Mesothelial cell of epicardium (in vitro differentiated cells): ENCODE data around the gene FUT7. TPM values are rescaled to one million over a fixed set of nuclear protein-coding genes. Genes with fewer than 3 reads are reported as not detected.
"Not testable (repeated sequence)": the region's sequence is repeated elsewhere in the genome, so short reads cannot be mapped to it uniquely, and the experiment has no call there.

Source experiments
- DNase-seq, 2 experiments: peaks; one replicate each; pipeline ENCODE4 v3.0.0; 2021; ENCODE audit warnings: low spot score in 2 of 2; ENCODE audit not compliant: unreplicated experiment in 2 of 2
- H3K27ac Mint-ChIP-seq: 2 replicates; pipeline ENCODE4 v1.8.0; 2021; ENCODE audit warnings: mixed read lengths
- H3K27me3 Mint-ChIP-seq: 2 replicates; pipeline ENCODE4 v1.8.0; 2021; ENCODE audit warnings: low read depth, mixed read lengths
- H3K36me3 Mint-ChIP-seq: 2 replicates; pipeline ENCODE4 v1.8.0; 2021; ENCODE audit warnings: mixed read lengths
- H3K4me1 Mint-ChIP-seq: 2 replicates; pipeline ENCODE4 v1.8.0; 2021; ENCODE audit warnings: mixed read lengths
- H3K4me3 Mint-ChIP-seq: 2 replicates; pipeline ENCODE4 v1.8.0; 2021; ENCODE audit warnings: mild to moderate bottlenecking, moderate library complexity, mixed read lengths
- H3K9me3 Mint-ChIP-seq: 2 replicates; pipeline ENCODE4 v1.8.0; 2021; ENCODE audit warnings: mixed read lengths
- total RNA-seq: library from RNA; stranded (reverse); gene quantifications from 3 replicates; pipeline ENCODE4 v1.2.1, GENCODE V29; 2021
- TF ChIP-seq, protein P1 (sequence below): fragments of 200-600 bp; sonication (generic); IDR thresholded peaks from one replicate; pipeline ENCODE4 v1.5.0; 2021; ENCODE audit warnings: antibody characterized with exemption; ENCODE audit not compliant: unreplicated experiment

The FUT7 gene
- total RNA-seq, 1 donor from 2014 or later = 0.13 TPM

GRCh38 chr9:137007108-137007815 lies 24.6 kb downstream of the FUT7 start:
- H3K27me3 Mint-ChIP-seq = no peaks in the 10 kb centered on the region
- H3K4me1 Mint-ChIP-seq = no peaks in the 10 kb centered on the region
- TF ChIP-seq, protein P1, sequence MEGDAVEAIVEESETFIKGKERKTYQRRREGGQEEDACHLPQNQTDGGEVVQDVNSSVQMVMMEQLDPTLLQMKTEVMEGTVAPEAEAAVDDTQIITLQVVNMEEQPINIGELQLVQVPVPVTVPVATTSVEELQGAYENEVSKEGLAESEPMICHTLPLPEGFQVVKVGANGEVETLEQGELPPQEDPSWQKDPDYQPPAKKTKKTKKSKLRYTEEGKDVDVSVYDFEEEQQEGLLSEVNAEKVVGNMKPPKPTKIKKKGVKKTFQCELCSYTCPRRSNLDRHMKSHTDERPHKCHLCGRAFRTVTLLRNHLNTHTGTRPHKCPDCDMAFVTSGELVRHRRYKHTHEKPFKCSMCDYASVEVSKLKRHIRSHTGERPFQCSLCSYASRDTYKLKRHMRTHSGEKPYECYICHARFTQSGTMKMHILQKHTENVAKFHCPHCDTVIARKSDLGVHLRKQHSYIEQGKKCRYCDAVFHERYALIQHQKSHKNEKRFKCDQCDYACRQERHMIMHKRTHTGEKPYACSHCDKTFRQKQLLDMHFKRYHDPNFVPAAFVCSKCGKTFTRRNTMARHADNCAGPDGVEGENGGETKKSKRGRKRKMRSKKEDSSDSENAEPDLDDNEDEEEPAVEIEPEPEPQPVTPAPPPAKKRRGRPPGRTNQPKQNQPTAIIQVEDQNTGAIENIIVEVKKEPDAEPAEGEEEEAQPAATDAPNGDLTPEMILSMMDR = no peak
- H3K4me3 Mint-ChIP-seq = no peak overlapping the region
- H3K27ac Mint-ChIP-seq = no peak overlapping the region
- H3K36me3 Mint-ChIP-seq = peaks cover 3% of the 10 kb centered on the region
- H3K9me3 Mint-ChIP-seq = peaks cover 5% of the 10 kb centered on the region
- no peak for DNase-seq

DNA sequence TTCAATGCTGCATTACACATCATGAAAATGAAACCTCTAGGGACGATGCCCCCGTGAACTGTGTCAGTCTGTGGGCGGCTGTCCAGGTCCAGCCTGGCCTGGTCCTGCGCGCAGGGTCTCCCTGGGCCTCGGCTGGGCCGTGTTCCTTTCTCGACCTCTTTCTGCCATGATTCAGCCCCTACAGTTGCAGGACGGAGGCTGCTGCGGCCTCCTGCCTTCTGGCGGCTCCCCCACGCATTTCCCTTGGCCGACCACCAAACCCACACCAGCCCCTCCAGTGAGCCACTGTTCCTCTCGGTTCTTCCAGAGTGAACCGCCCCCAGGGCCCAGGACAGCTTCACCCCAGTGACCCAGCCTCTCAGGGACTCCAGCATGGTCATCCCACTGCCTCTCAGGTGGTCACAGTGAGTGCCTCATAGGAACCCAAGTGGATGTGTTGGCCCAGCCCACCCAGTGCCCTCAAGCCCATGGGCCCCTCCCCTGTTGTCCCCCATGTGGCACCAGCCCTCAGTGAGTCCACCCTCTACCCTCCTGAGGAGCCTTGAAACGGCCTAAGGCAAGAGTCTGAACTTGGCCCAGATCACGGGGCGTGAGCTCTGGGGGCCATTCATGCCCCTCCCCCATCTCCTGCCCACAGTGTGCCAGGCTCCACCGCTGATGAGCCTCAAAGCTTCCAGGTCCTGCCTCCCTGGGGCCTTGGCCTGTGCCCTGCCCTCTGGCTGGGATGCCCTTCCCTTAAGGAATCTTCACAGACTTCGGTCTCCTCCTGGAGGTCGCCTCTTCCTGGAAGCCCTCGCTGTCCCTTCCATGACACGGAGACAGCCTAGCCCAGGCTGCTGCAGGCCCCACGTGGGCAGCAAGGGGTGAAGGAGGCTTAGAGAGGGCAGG lies 25.5 kb downstream of the FUT7 start:
- Mint-ChIP-seq H3K9me3 (peaks cover 5% of the 10 kb centered on the region), H3K4me1 (no peaks in the 10 kb centered on the region), H3K36me3 (peaks cover 1% of the 10 kb centered on the region), H3K27ac (no peak overlapping the region), H3K4me3 (no peak overlapping the region), H3K27me3 (no peaks in the 10 kb centered on the region)
- TF ChIP-seq, protein P1 = no peak
- DNase-seq = no peak

DNA sequence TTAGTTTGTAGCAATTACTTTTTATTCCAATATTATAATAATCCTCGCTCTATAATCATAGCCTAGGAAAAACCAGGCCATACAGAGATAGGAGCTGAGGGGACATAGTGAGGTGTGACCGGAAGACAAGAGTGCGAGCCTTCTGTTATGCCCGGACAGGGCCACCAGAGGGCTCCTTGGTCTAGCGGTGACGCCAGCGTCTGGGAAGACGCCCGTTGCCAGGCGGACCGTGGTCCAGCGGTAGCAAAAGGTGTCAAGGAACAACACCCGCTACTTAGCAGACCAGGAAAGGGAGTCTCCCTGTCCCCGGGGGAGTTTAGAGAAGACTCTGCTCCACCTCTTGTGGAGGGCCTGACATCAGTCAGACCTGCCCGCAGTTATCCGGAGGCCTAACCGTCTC lies 27.6 kb downstream of the FUT7 start:
- not testable (repeated sequence) for H3K4me1 Mint-ChIP-seq, H3K9me3 Mint-ChIP-seq, H3K27ac Mint-ChIP-seq, H3K27me3 Mint-ChIP-seq, H3K4me3 Mint-ChIP-seq, DNase-seq, H3K36me3 Mint-ChIP-seq

DNA sequence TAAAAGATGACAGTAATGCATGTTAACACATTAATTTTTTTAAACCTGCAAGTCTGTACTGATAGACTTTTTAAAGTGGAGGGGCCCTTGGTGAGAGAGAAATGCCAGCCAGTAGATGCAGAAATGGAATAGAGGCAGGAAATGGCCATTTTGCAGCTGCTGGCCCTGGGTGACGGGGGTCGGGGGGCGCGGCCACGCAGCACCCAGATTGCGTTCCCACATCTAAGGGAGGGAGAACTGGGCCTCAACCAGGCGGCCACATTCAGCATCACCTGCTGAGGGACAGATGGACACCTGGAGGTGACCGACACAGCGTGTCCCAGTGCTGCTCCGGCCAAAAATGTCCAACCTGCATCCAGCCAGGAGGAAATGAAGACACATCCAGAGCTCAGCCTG lies 29.2 kb downstream of the FUT7 start:
- Mint-ChIP-seq H3K4me1 (peaks cover 11% of the 10 kb centered on the region), H3K36me3 (no peaks in the 10 kb centered on the region), H3K27ac (no peak overlapping the region), H3K27me3 (no peaks in the 10 kb centered on the region), H3K4me3 (no peak overlapping the region), H3K9me3 (peaks cover 5% of the 10 kb centered on the region)
- no peak for DNase-seq
- TF ChIP-seq, protein P1 = no peak

GRCh38 chr9:137001857-137002645 lies 29.8 kb downstream of the FUT7 start:
- H3K9me3 Mint-ChIP-seq = peaks cover 5% of the 10 kb centered on the region
- no peak for DNase-seq
- no peak overlapping the region for H3K27ac Mint-ChIP-seq
- H3K4me3 Mint-ChIP-seq = no peak overlapping the region
- no peaks in the 10 kb centered on the region for H3K36me3 Mint-ChIP-seq
- no peaks in the 10 kb centered on the region for H3K27me3 Mint-ChIP-seq
- peaks cover 14% of the 10 kb centered on the region for H3K4me1 Mint-ChIP-seq
- TF ChIP-seq, protein P1 = no peak
